Hepatocyte (in vitro differentiated cells): ENCODE results near the gene F13A1.

Experiments used
- EZH2 ChIP-seq: fragments of 200-600 bp; sonication (generic); IDR thresholded peaks from 2 replicates; pipeline ENCODE4 v1.6.1; 2016; ENCODE audit warnings: antibody characterized with exemption, mild to moderate bottlenecking, borderline replicate concordance
- TF ChIP-seq, protein P1 (sequence below): fragments of 200-600 bp; sonication (generic); IDR thresholded peaks from 2 replicates; pipeline ENCODE4 v1.5.1; 2016; ENCODE audit warnings: antibody characterized with exemption, mild to moderate bottlenecking; ENCODE audit not compliant: poor library complexity

GRCh38 chr6:6348256-6348655, 27.8 kb upstream of the F13A1 start:
- TF ChIP-seq EZH2: no peak
- TF ChIP-seq, protein P1, sequence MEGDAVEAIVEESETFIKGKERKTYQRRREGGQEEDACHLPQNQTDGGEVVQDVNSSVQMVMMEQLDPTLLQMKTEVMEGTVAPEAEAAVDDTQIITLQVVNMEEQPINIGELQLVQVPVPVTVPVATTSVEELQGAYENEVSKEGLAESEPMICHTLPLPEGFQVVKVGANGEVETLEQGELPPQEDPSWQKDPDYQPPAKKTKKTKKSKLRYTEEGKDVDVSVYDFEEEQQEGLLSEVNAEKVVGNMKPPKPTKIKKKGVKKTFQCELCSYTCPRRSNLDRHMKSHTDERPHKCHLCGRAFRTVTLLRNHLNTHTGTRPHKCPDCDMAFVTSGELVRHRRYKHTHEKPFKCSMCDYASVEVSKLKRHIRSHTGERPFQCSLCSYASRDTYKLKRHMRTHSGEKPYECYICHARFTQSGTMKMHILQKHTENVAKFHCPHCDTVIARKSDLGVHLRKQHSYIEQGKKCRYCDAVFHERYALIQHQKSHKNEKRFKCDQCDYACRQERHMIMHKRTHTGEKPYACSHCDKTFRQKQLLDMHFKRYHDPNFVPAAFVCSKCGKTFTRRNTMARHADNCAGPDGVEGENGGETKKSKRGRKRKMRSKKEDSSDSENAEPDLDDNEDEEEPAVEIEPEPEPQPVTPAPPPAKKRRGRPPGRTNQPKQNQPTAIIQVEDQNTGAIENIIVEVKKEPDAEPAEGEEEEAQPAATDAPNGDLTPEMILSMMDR: no peak
